DND-41 (cell line): ENCODE results near the gene MED13.

Source experiments
- ATAC-seq: fragments of 200-7000 bp; cut with Tn5 transposase; 3 replicates; pipeline ENCODE4 v1.9.1; 2021; ENCODE audit warnings: low read depth; ENCODE audit not compliant: insufficient read depth
- DNase-seq: peaks from one replicate; pipeline ENCODE4 v3.0.0-alpha.2; 2020
- H2AFZ ChIP-seq: 2 replicates; pipeline ENCODE4 v1.6.0; 2012; ENCODE audit warnings: low read depth, low read length
- H3K27ac ChIP-seq: 2 replicates; pipeline ENCODE4 v1.5.1; 2012; ENCODE audit warnings: low read length, inconsistent platforms
- H3K27me3 ChIP-seq: fragments of 200-600 bp; sonication (generic); 2 replicates; pipeline ENCODE4 v1.6.0; 2012; ENCODE audit warnings: low read length, mild to moderate bottlenecking, inconsistent platforms; ENCODE audit not compliant: insufficient read depth, poor library complexity
- H3K36me3 ChIP-seq: 2 replicates; pipeline ENCODE4 v1.5.1; 2012; ENCODE audit warnings: low read length, inconsistent platforms; ENCODE audit not compliant: insufficient read depth
- H3K4me1 ChIP-seq: 2 replicates; pipeline ENCODE4 v1.5.1; 2012; ENCODE audit warnings: mild to moderate bottlenecking, low read length; ENCODE audit not compliant: insufficient read depth
- H3K4me2 ChIP-seq: 2 replicates; pipeline ENCODE4 v1.6.0; 2012; ENCODE audit warnings: mild to moderate bottlenecking, moderate library complexity, low read length, inconsistent platforms; ENCODE audit not compliant: insufficient read depth
- H3K4me3 ChIP-seq, 2 experiments: fragments of 200-600 bp in 1 of 2; shearing (Covaris generic) in 1 of 2; 2 replicates each; pipeline ENCODE4 v1.5.1; 2012 to 2016; ENCODE audit warnings: inconsistent platforms in 2 of 2, low read length in 2 of 2, mild to moderate bottlenecking in 2 of 2, low read depth in 1 of 2, moderate library complexity in 1 of 2
- H3K79me2 ChIP-seq: 2 replicates; pipeline ENCODE4 v1.6.0; 2012; ENCODE audit warnings: low read length, inconsistent platforms; ENCODE audit not compliant: insufficient read depth
- H3K9ac ChIP-seq: 2 replicates; pipeline ENCODE4 v1.6.0; 2012; ENCODE audit warnings: low read depth, mild to moderate bottlenecking, inconsistent platforms, low read length, moderate library complexity
- H3K9me3 ChIP-seq: 2 replicates; pipeline ENCODE4 v1.5.1; 2012; ENCODE audit warnings: low read length, moderate library complexity, mild to moderate bottlenecking, inconsistent platforms; ENCODE audit not compliant: insufficient read depth, severe bottlenecking
- H4K20me1 ChIP-seq: 2 replicates; pipeline ENCODE4 v1.6.0; 2012; ENCODE audit warnings: low read length; ENCODE audit not compliant: insufficient read depth
- CTCF ChIP-seq: IDR thresholded peaks from 2 replicates; pipeline ENCODE4 v1.5.1; 2012; ENCODE audit warnings: borderline replicate concordance, low read length, moderate library complexity, mild to moderate bottlenecking; ENCODE audit not compliant: poor library complexity, severe bottlenecking; ENCODE audit errors: extremely low read depth
- EZH2 ChIP-seq: IDR thresholded peaks from 3 replicates; pipeline ENCODE4 v1.6.1; 2012; ENCODE audit warnings: borderline replicate concordance, low read depth, mild to moderate bottlenecking, moderate library complexity, low read length, inconsistent platforms; ENCODE audit not compliant: severe bottlenecking

MED13 gene

GRCh38 chr17:62033317-62033716 lies 31.8 kb downstream of the MED13 start:
- Histone ChIP-seq H3K36me3 (peaks cover 86% of the 10 kb centered on the region), H3K9me3 (no peaks in the 10 kb centered on the region), H4K20me1 (peaks cover 16% of the 10 kb centered on the region; the same call in 1 of the 2 replicates), H3K4me1 (no peaks in the 10 kb centered on the region), H2AFZ (no peak overlapping the region), H3K9ac (no peak overlapping the region), H3K27me3 (no peaks in the 10 kb centered on the region), H3K4me2 (no peak overlapping the region), H3K27ac (no peak overlapping the region), H3K4me3 (no peak overlapping the region), H3K79me2 (peaks cover 60% of the 10 kb centered on the region)
- DNase-seq (no peak), ATAC-seq (no peak)
- TF ChIP-seq EZH2, result no peak
- TF ChIP-seq CTCF, result no peak

GRCh38 chr17:62032480-62032879 lies 32.6 kb downstream of the MED13 start:
- H4K20me1 ChIP-seq, result peaks cover 13% of the 10 kb centered on the region; the same call in 1 of the 2 replicates
- no peak for DNase-seq
- H3K4me1 ChIP-seq, result no peaks in the 10 kb centered on the region
- H2AFZ ChIP-seq, result no peak overlapping the region
- peaks cover 90% of the 10 kb centered on the region for H3K36me3 ChIP-seq
- H3K27me3 ChIP-seq, result no peaks in the 10 kb centered on the region
- no peak overlapping the region for H3K4me3 ChIP-seq
- no peaks in the 10 kb centered on the region for H3K9me3 ChIP-seq
- no peak overlapping the region for H3K27ac ChIP-seq
- no peak overlapping the region for H3K9ac ChIP-seq
- H3K79me2 ChIP-seq, result peaks cover 59% of the 10 kb centered on the region
- no peak overlapping the region for H3K4me2 ChIP-seq
- no peak for ATAC-seq
- no peak for TF ChIP-seq CTCF
- no peak for TF ChIP-seq EZH2

- Histone ChIP-seq H3K4me3 (no peak overlapping the region), H3K27ac (no peak overlapping the region), H3K9me3 (no peaks in the 10 kb centered on the region), H3K4me2 (no peak overlapping the region), H2AFZ (no peak overlapping the region), H3K27me3 (no peaks in the 10 kb centered on the region), H4K20me1 (peaks cover 11% of the 10 kb centered on the region; the same call in 1 of the 2 replicates), H3K9ac (no peak overlapping the region), H3K79me2 (peaks cover 53% of the 10 kb centered on the region), H3K36me3 (peaks cover 98% of the 10 kb centered on the region), H3K4me1 (no peaks in the 10 kb centered on the region)
- TF ChIP-seq EZH2 (no peak), CTCF (no peak)
- ATAC-seq (no peak), DNase-seq (no peak)
Observed at GRCh38 chr17:62030264-62030663, 34.8 kb downstream of the MED13 start.

GRCh38 chr17:62024866-62025265 lies 40.2 kb downstream of the MED13 start:
- Histone ChIP-seq H3K9me3 (no peaks in the 10 kb centered on the region), H3K4me1 (no peaks in the 10 kb centered on the region), H3K4me3 (no peak overlapping the region), H3K9ac (no peak overlapping the region), H3K4me2 (no peak overlapping the region), H2AFZ (no peak overlapping the region), H3K79me2 (peaks cover 31% of the 10 kb centered on the region), H3K27ac (no peak overlapping the region), H3K27me3 (no peaks in the 10 kb centered on the region), H3K36me3 (peaks cover 85% of the 10 kb centered on the region), H4K20me1 (peaks cover 3% of the 10 kb centered on the region; the same call in 1 of the 2 replicates)
- ATAC-seq, result no peak
- no peak for DNase-seq
- no peak for TF ChIP-seq CTCF
- no peak for TF ChIP-seq EZH2
